B cell (primary cell): ENCODE results near the gene GPR156. TPM values are rescaled to one million over a fixed set of nuclear protein-coding genes. Genes with fewer than 3 reads are reported as not detected.

Experiments used
- ATAC-seq: fragments of 200-7000 bp; cut with Tn5 transposase; one replicate; pipeline ENCODE4 v1.10.0; 2021; ENCODE audit warnings: low read depth, mild to moderate bottlenecking, moderate number of reproducible peaks, moderate library complexity
- CTCF ChIA-PET: fragments of 350-600 bp; sonication (Branson Sonifier 250); formaldehyde crosslinking; loops from one replicate; lab custom pipeline; 2021; ENCODE audit warnings: antibody characterized with exemption, inconsistent platforms; lab: Charles Lee
- POLR2A ChIA-PET: fragments of 350-600 bp; sonication (Branson Sonifier 250); formaldehyde crosslinking; loops from one replicate; lab custom pipeline; 2021; ENCODE audit warnings: antibody characterized with exemption; lab: Charles Lee
- DNase-seq: peaks from one replicate; pipeline ENCODE4 v3.0.0; 2013
- H2AFZ ChIP-seq: 2 replicates; pipeline ENCODE4 v1.6.1; 2012; ENCODE audit warnings: mild to moderate bottlenecking, low read depth, low read length; ENCODE audit not compliant: insufficient read depth, poor library complexity, severe bottlenecking
- H3K27ac ChIP-seq, 2 donors: 1 replicate in 1 of 2; 2 replicates in 1 of 2; pipeline ENCODE4 v1.5.1; 2012 to 2013; ENCODE audit warnings: low read length in 2 of 2, mild to moderate bottlenecking in 2 of 2, moderate library complexity in 1 of 2
- H3K27me3 ChIP-seq, 4 experiments: fragments of 200-600 bp in 1 of 4; sonication (generic) in 1 of 4; replicated peaks in 1 of 4; 1 replicate in 2 of 4; 2 replicates in 2 of 4; pipeline versions ENCODE4 v1.6.1 to v1.7.0; 2013 to 2016; ENCODE audit warnings: low read length in 3 of 4, mild to moderate bottlenecking in 2 of 4, mixed read lengths in 1 of 4, moderate library complexity in 1 of 4; ENCODE audit not compliant: insufficient read depth in 4 of 4, control insufficient read depth in 3 of 4; ENCODE audit errors: control extremely low read depth in 1 of 4
- H3K36me3 ChIP-seq, 2 experiments: replicated peaks in 1 of 2; 1 replicate in 1 of 2; 2 replicates in 1 of 2; pipeline versions ENCODE4 v1.6.1 to v1.7.1; 2013; ENCODE audit warnings: low read length in 1 of 2; ENCODE audit not compliant: insufficient read depth in 2 of 2, control insufficient read depth in 1 of 2; ENCODE audit errors: control extremely low read depth in 1 of 2, extremely low read depth in 1 of 2
- H3K4me1 ChIP-seq, 2 donors: fragments of 200-600 bp in 1 of 2; sonication (generic) in 1 of 2; 1 replicate in 1 of 2; 2 replicates in 1 of 2; pipeline versions ENCODE4 v1.5.1 to v1.6.1; 2013 to 2017; ENCODE audit warnings: low read length in 2 of 2; ENCODE audit not compliant: control insufficient read depth in 2 of 2, insufficient read depth in 2 of 2
- H3K4me2 ChIP-seq: replicated peaks from 2 replicates; pipeline ENCODE3; 2012; ENCODE audit warnings: mild to moderate bottlenecking, low read depth, low read length; ENCODE audit not compliant: poor library complexity, severe bottlenecking
- H3K4me3 ChIP-seq, 5 experiments: fragments of 200-600 bp in 1 of 5; sonication (generic) in 1 of 5; 1 replicate in 3 of 5; 2 replicates in 2 of 5; pipeline versions ENCODE4 v1.5.1 to v1.7.0; 2011 to 2016; ENCODE audit warnings: low read length in 4 of 5, mild to moderate bottlenecking in 4 of 5, low read depth in 2 of 5, control low read depth in 1 of 5, moderate library complexity in 1 of 5; ENCODE audit not compliant: insufficient read depth in 1 of 5; ENCODE audit errors: control extremely low read depth in 1 of 5, extremely low read depth in 1 of 5
- H3K79me2 ChIP-seq: fragments of 200-600 bp; sonication (generic); one replicate; pipeline ENCODE4 v1.6.0; 2016; ENCODE audit warnings: low read length; ENCODE audit not compliant: control insufficient read depth, insufficient read depth
- H3K9ac ChIP-seq: fragments of 200-600 bp; sonication (generic); 2 replicates; pipeline ENCODE4 v1.6.1; 2017; ENCODE audit warnings: mild to moderate bottlenecking, low read length, moderate library complexity
- H3K9me3 ChIP-seq, 3 donors: one replicate each; pipeline versions ENCODE4 v1.6.1 to v1.7.1; 2013; ENCODE audit warnings: low read length in 2 of 3; ENCODE audit not compliant: control insufficient read depth in 2 of 3, insufficient read depth in 1 of 3; ENCODE audit errors: control extremely low read depth in 1 of 3
- H4K20me1 ChIP-seq: 2 replicates; pipeline ENCODE4 v1.6.0; 2012; ENCODE audit warnings: mild to moderate bottlenecking, low read length; ENCODE audit not compliant: insufficient read depth, control insufficient read depth, poor library complexity, severe bottlenecking
- H3K27ac Mint-ChIP-seq: one replicate; pipeline ENCODE4 v1.8.0; 2021; ENCODE audit warnings: mixed read lengths
- H3K27me3 Mint-ChIP-seq: one replicate; pipeline ENCODE4 v1.8.0; 2021; ENCODE audit warnings: mixed read lengths
- H3K4me1 Mint-ChIP-seq: one replicate; pipeline ENCODE4 v1.8.0; 2021; ENCODE audit warnings: mixed read lengths
- H3K4me3 Mint-ChIP-seq: one replicate; pipeline ENCODE4 v1.8.0; 2021; ENCODE audit warnings: mixed read lengths
- H3K9me3 Mint-ChIP-seq: one replicate; pipeline ENCODE4 v1.8.0; 2022; ENCODE audit warnings: mixed read lengths; ENCODE audit not compliant: insufficient read depth
- EZH2 ChIP-seq: IDR thresholded peaks from 2 replicates; pipeline ENCODE4 v1.6.1; 2012; ENCODE audit warnings: borderline replicate concordance, low read depth, mild to moderate bottlenecking, moderate library complexity, low read length; ENCODE audit not compliant: insufficient read depth, poor library complexity, severe bottlenecking
- WGBS: methylation state at CpG from one replicate; pipeline ENCODE4 v1.1.5; 2013; ENCODE audit warnings: missing lambda C conversion rate; ENCODE audit not compliant: insufficient coverage; 5-methylcytosine and 5-hydroxymethylcytosine counted together
- intact Hi-C: fragments of 100-400 bp; cut with micrococcal nuclease; formaldehyde crosslinking; loops from one replicate; pipeline ENCODE4 v1.10.0; 2022
- polyA plus RNA-seq: library from polyadenylated mRNA; depleted of rRNA; stranded (reverse); fragments of >200 nt; gene quantifications from 2 replicates; pipeline ENCODE4 v1.2.3, GENCODE V29; 2012
- total RNA-seq, 2 donors: library from RNA; stranded (reverse); fragments of 120-200 nt in 1 of 2; gene quantifications; 1 replicate in 1 of 2; 2 replicates in 1 of 2; pipeline versions ENCODE4 v1.2.3 to v1.2.4, GENCODE V29; 2013 to 2022
- TF ChIP-seq, protein P1 (sequence below): fragments of 200-600 bp; IDR thresholded peaks from one replicate; pipeline ENCODE4 v1.8.0; 2022; ENCODE audit warnings: antibody characterized with exemption, mild to moderate bottlenecking

GPR156 gene
- total and polyA plus RNA-seq, 2 donors (not counting 1 experiment from before 2014, with no cell fraction given), result 0.03 to 0.20 TPM

DNA sequence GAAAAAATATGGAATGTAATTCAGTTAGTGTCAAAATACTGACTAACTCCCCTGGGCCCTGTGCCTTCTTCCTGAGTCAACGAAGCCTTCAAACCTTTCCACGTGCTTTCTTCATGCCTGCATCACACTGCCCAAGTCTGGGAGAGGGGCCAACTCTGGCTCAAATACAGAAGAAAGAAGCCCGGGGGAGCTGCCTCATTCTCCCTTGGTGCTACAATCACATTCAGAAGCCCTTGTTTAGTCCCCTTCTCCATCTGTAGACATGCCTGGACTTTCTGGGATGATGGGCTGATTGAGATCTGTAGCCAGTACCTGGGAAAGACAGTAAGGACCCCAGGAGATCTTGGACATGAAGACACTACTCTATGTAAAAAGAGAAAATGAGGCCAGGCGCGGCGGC, 113.0 kb downstream of the GPR156 start:
- Mint-ChIP-seq H3K4me3 (no peak overlapping the region), H3K27ac (no peak overlapping the region), H3K4me1 (no peaks in the 10 kb centered on the region), H3K27me3 (no peaks in the 10 kb centered on the region), H3K9me3 (no peaks in the 10 kb centered on the region)
- no peak for DNase-seq
- Histone ChIP-seq H3K27me3 (no peaks in the 10 kb centered on the region), H3K4me1 (no peaks in the 10 kb centered on the region), H3K27ac (no peak overlapping the region), H3K4me3 (no peak overlapping the region), H3K9ac (no peak overlapping the region), H3K4me2 (no peak overlapping the region), H3K79me2 (no peaks in the 10 kb centered on the region), H2AFZ (no peak overlapping the region), H3K36me3 (no peaks in the 10 kb centered on the region), H4K20me1 (no peaks in the 10 kb centered on the region), H3K9me3 (no peaks in the 10 kb centered on the region)
- intact Hi-C loops, result no loop called here
- WGBS, result 43% methylated on average over 5 of the region's 6 CpGs
- ATAC-seq, result no peak
- no peak for TF ChIP-seq EZH2
- TF ChIP-seq, protein P1, sequence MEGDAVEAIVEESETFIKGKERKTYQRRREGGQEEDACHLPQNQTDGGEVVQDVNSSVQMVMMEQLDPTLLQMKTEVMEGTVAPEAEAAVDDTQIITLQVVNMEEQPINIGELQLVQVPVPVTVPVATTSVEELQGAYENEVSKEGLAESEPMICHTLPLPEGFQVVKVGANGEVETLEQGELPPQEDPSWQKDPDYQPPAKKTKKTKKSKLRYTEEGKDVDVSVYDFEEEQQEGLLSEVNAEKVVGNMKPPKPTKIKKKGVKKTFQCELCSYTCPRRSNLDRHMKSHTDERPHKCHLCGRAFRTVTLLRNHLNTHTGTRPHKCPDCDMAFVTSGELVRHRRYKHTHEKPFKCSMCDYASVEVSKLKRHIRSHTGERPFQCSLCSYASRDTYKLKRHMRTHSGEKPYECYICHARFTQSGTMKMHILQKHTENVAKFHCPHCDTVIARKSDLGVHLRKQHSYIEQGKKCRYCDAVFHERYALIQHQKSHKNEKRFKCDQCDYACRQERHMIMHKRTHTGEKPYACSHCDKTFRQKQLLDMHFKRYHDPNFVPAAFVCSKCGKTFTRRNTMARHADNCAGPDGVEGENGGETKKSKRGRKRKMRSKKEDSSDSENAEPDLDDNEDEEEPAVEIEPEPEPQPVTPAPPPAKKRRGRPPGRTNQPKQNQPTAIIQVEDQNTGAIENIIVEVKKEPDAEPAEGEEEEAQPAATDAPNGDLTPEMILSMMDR, result no peak
- ChIA-PET POLR2A (no interaction called here), CTCF (no interaction called here)

DNA sequence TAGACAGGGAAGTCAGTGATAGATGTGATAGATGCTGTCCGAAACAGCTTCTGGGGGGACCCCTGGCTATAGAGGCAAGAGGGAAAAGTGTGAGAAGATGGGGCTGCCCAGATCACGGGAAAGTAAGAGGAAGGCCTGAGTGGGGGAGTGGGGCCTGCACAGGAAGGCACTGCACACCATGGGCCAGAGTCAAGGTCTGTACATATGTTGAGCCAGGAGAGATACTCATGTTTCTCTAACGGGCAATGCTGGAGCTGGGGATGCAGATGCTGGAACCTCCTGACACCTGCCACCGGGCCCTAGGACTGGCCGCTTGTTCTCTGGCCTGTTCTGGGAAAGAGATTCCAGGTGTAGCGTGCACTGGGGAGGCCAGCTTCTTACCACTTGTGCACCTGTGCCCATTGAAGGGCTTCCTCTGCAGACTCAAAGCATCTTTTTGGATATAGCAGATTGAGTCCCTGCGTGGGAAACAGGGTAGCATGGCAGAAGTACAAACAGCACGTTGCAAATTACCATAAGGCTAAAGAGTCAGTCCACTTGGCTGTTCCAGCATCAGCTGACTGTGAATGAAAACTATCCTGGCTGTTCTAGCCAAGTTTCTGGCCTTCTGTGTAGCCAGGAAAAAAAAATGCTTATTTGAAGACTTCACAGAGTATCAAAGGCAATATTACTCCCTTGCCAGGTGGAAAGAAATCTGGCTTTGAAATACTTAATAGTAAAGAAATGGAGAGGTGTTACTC, 113.7 kb downstream of the GPR156 start:
- CTCF ChIA-PET, result interaction anchor here (0.6 kb wide), 1 partner anchor 24 kb away, joined by 3 read pairs; no protein-coding TSS in a partner anchor
- H3K4me1 Mint-ChIP-seq, result no peaks in the 10 kb centered on the region
- no peak overlapping the region for H2AFZ ChIP-seq

More for the DNA sequence above, 113.7 kb downstream of the GPR156 start:
- DNase-seq (no peak), ATAC-seq (no peak)
- Histone ChIP-seq H3K9me3 (no peaks in the 10 kb centered on the region), H3K4me3 (no peak overlapping the region), H3K79me2 (no peaks in the 10 kb centered on the region), H4K20me1 (no peaks in the 10 kb centered on the region), H3K4me1 (no peaks in the 10 kb centered on the region), H3K4me2 (no peak overlapping the region), H3K27me3 (no peaks in the 10 kb centered on the region), H3K36me3 (no peaks in the 10 kb centered on the region), H3K9ac (no peak overlapping the region), H3K27ac (no peak overlapping the region)
- H3K9me3 Mint-ChIP-seq, result no peaks in the 10 kb centered on the region
- H3K4me3 Mint-ChIP-seq, result no peak overlapping the region
- no peak overlapping the region for H3K27ac Mint-ChIP-seq
- WGBS, result 95% methylated on average over 7 of the region's 8 CpGs
- intact Hi-C loops, result no loop called here
- no peak for TF ChIP-seq EZH2
- TF ChIP-seq, protein P1, result no peak
- peaks cover 2% of the 10 kb centered on the region for H3K27me3 Mint-ChIP-seq
- POLR2A ChIA-PET, result no interaction called here
